NCI-H748 (cell line): ENCODE results near the gene TMEM163.

Source experiments
- DNase-seq: peaks from one replicate; lab custom pipeline; 2025; ENCODE audit not compliant: unreplicated experiment; lab: John Stamatoyannopoulos, UW

TMEM163 gene

GRCh38 chr2:134460583-134460998, 258.2 kb downstream of the TMEM163 start:
- DNase-seq, result peak; percentile 64

DNA sequence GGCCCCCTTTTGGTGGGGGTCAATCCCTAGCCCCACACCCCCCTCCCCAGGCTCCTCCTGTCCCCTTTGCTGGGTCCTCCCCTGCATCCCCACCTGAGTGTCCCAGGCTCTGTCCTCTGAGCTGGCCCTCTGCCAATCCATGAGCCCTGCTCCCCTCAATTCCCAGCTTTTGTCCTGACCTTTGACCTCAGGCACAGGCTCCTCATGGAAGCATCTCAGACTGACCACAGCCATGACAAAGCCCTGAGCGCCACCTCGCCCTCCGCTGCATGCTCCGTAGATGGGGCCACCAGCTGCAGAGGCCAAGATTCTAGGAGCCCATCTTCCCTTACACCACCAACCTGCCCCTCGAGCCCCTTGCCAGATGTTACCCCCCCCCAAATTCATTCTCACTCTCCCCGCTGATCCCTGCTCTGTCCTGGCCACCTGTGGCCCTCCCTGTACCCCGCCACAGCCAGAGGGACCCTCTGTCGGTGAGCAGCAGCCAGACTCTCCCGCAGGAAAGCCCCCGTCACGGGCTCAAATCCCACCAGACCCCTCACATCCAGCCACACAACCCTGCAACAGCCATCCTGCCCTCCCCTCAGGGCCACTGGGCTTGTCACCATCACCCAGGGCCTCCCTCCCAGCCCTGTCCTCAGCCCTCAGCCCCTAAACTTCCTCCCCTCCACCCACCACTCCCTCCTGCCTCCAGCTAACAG, 258.9 kb downstream of the TMEM163 start:
- no peak for DNase-seq

GRCh38 chr2:134458950-134459349, 259.9 kb downstream of the TMEM163 start:
- DNase-seq, result no peak

GRCh38 chr2:134458473-134458853, 260.3 kb downstream of the TMEM163 start:
- no peak for DNase-seq

DNA sequence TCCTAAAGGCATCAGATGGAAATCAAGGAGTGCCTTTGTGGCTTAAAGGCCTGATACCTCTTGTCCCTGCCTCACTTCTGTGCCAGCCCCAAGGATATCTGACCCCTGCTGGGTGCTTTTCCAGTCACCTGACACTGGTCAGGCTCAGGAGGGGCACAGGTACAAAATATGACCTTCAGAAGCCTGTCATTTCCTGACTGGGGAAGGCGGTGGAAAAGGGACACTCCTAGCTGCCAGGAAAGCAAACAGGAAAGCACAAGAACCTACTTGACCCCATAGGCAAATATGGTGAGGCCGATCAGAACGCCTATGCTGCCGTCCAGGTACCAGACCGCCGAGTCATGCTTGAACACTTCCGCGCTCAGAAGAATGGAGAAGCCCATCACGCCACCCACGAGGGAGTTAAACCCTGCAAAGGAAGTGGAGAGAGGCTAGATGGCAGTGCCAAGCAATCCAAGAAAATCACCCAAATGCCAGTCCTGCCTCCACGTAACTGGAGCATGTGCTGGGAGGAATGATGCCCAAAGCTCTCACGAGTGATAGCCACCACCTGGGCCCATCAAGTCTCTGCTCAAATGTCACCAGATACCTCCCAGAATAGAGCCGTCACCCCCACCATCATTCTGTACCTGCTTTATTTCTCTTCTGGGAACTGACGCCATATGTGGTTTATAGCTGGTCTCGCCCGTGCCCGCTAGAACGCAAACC, 260.9 kb downstream of the TMEM163 start:
- no peak for DNase-seq

- no peak for DNase-seq
These were observed 261.4 kb downstream of the TMEM163 start for GRCh38 chr2:134457353-134457752.

DNA sequence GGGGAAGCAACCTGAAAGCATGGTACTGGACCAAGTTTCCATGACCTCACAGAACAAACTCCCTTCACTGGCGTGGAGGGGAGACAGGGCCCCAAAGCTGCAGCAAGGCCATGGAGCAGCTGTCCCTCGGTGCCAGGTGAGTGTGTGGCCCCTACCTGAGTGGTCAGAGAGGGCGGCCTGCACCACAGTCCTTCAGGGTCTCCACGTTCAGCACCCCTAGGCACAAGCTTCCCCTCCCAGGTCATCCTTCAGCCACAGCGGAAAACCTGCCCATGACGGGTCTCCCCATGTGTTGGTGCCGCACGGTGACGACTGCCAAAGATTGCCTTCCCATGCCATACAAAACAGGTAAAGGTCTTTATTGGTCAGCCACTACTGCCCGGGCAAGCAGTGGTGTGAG, 263.4 kb downstream of the TMEM163 start:
- DNase-seq, result no peak

- DNase-seq, result no peak
These were observed 263.9 kb downstream of the TMEM163 start for GRCh38 chr2:134454931-134455330.

- no peak for DNase-seq
These were observed 264.4 kb downstream of the TMEM163 start for GRCh38 chr2:134454426-134454825.

GRCh38 chr2:134453973-134454372, 264.8 kb downstream of the TMEM163 start:
- DNase-seq, result no peak

- DNase-seq, result no peak
These were observed 265.3 kb downstream of the TMEM163 start for GRCh38 chr2:134453476-134453875.

GRCh38 chr2:134452042-134452733, 266.6 kb downstream of the TMEM163 start:
- no peak for DNase-seq

DNA sequence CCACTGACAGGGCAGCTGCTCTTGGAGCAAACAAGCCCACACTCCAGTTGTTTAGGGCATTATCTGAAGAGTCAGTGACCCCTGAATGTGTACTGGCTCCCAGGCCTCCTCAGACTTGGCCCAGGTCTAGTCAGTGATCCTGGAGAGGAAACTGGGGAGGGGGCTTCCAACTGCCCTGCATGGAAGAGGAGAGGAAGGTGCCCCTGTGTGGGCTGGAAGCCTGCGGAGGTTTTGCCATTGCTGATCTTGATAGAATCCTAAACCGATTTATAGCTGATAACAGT, 267.5 kb downstream of the TMEM163 start:
- no peak for DNase-seq

- DNase-seq, result no peak
These were observed 268.9 kb downstream of the TMEM163 start for GRCh38 chr2:134449751-134450513.

- DNase-seq, result no peak
These were observed 269.6 kb downstream of the TMEM163 start for GRCh38 chr2:134449157-134449556.

GRCh38 chr2:134448650-134449049, 270.1 kb downstream of the TMEM163 start:
- DNase-seq, result no peak

DNA sequence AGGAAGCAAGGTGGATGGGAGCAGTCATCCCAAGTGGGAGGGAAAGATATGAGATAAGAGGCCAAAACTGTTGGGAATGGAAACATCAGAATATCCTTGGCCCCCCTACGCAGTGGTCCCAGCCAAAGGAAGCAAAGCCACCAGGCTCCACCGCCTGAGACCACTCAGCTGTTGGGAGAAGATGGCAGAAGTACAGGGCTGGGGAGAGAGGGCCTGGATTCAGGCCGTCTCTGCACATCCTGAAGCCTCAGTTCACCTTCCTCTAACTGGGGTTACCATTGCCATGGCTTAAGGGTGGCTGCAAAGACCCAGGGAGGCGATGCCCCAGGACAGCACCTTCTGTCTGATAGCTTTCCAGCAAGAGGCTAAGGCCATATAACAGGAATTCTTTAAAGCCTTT, 271.1 kb downstream of the TMEM163 start:
- DNase-seq, result no peak

DNA sequence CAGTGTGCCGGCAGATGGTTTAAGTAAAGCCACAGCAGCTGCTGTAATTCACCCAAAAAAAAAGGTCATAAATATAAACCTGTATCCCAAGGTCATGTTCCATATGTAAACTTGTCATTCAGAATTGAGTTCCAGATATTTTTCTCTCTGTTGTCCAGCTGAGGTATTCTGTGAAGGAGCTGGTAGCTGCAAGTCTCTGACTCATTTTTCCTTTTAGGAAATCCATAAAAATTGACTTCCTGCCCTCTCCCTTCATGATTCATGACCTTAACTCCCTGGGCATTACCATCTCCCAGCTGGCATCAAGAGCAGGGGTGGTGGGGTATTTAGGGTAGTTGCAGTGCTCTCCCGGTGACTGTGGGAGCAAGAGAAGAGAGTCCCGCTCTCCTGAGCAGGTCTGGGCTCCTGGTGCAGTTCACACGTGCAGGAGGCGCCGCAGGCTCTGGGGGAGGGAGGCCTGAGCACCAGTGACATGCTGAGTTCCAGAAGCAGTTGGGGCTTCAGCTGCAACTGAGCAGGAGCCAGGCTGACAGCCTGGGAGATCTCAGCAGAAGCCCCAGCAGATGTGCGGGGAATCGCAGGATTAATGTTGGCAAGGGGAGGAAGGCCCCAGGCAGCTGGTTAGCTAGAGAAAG, 272.3 kb downstream of the TMEM163 start:
- no peak for DNase-seq

DNA sequence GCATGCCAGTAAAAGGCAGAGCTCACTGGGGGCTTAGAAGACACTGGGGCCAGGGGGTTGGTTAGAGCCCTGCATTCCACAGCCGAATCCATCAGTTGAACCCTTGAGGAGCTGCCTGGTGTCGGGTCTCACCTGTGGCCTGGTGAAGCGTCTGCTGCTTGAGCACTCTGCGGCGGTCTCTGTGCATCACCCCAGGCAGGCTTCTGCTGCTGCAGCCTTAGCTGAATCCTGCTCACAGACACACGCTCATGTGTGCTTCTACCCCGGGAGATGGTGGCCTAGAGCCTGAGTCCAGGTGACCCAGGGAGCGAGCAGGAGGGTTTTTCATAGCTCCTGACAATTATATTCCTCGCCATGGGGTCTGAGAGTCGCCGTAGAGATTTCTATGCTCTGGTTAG, 272.8 kb downstream of the TMEM163 start:
- no peak for DNase-seq

- no peak for DNase-seq
These were observed 273.7 kb downstream of the TMEM163 start for GRCh38 chr2:134445116-134445515.

DNA sequence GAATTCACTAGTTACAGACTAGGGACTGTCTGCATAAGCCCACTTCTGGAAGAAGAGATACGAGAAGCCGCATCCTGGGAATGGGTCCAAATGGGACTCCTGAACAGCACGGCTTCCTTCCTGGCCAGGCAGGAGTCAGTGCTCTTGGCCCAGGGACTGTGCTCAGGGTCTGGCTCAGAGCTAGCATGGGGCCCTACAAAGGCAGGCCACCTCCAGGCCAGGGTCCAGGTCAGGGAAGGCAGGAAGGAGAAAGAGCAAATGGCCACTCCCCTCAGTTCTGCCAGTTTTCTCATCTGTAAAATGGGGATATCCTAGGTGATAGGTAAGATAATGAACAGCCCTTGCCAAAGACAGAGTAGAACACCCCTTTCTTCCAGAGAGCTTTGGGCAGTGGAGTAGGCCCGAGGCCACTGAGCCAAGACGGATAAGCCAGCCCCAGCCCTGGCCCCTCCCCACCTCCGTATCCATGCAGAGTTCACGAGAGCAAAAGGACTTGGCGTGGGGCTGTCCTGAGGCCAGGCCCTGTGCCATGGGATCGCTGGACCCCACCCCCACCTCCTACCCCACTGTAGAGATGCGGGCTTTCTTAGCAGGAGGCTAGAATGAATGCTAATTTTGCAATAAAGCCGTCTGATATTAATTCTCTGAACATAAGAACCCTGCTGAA, 274.9 kb downstream of the TMEM163 start:
- DNase-seq, result no peak
